GM21381 (cell line): Measurements from ENCODE around the gene NPAS3.

Experiments used
- ATAC-seq: cut with Tn5 transposase; IDR thresholded peaks from one replicate; pipeline ENCODE4 v1.9.1; 2021; ENCODE audit warnings: mild to moderate bottlenecking, moderate library complexity; ENCODE audit not compliant: unreplicated experiment

NPAS3 gene

DNA sequence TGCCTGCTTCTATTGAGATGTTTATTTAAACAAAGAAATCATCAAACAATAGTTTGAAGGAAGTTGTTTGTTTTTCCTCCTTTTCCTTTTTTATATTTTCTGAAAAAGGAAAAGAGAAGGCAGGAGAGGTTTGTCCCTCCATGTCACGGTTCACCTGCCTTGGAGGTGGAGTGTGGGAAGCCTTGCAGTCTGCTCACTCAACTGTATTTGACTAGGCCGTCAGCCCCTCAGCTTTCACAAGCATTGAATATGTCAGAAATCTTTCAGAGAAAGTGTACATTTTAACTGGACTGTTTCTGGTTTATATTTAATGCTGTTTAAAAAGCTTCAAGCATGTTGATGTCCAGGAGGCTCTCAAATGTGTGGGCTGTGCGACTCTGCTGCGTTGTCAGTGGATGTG, 370.4 kb downstream of the NPAS3 start:
- no peak for ATAC-seq

- ATAC-seq: no peak
Measured at GRCh38 chr14:33315217-33315616, 376.5 kb downstream of the NPAS3 start.

DNA sequence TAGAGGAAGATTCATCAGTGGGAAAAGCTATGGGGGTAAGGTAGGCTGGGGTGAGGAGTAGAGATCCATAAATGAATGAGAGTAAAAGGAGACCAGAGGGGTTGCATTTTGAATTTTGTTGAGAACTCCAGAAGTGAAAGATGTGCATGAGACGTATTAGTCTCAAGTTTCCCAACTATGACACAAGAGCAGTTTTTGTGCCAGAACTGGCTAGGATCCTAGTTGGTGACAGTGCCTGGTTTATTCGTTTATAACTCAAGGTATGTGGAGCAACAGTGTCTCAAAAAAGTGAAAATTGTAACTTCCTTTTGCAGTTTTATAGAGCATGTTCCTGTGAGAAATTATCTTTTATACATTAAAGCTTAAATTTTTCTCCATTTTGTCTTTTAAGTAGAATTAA, 377.0 kb downstream of the NPAS3 start:
- no peak for ATAC-seq

DNA sequence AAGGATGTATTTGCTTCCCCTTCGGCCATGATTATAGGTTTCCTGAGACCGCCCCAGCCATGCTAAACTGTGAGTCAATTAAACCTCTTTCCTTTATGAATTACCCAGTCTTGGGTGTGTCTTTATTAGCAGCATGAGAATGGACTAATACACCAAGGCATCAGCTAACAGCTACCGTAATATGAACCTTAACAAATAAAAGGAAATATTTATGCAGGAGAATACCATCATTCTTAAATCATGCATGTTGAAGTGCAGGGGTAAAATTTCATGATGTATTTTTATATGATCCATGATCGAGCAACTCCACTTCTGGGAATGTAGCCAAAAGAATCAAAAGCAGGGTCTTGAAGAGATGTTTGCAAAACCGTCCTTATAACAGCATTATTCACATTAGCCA, 379.0 kb downstream of the NPAS3 start:
- no peak for ATAC-seq

DNA sequence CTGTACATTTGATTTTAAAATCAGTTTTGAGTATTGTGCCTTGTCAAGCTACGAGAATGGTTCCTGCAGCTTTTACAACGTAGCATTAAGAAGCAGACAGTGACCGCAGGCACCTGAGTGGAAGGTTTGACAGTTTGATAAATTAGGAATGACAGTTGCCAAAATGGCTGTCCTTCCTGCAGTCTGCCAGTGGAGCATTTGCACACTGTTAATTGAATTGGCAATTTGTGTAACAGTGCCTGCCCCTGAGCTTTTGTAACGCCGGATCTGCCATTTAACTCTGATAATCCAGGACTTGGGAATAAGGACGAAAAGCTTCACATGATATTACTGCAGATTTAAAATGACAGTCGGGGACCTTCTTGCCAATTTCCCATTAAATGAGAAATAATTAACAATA, 385.3 kb downstream of the NPAS3 start:
- no peak for ATAC-seq

DNA sequence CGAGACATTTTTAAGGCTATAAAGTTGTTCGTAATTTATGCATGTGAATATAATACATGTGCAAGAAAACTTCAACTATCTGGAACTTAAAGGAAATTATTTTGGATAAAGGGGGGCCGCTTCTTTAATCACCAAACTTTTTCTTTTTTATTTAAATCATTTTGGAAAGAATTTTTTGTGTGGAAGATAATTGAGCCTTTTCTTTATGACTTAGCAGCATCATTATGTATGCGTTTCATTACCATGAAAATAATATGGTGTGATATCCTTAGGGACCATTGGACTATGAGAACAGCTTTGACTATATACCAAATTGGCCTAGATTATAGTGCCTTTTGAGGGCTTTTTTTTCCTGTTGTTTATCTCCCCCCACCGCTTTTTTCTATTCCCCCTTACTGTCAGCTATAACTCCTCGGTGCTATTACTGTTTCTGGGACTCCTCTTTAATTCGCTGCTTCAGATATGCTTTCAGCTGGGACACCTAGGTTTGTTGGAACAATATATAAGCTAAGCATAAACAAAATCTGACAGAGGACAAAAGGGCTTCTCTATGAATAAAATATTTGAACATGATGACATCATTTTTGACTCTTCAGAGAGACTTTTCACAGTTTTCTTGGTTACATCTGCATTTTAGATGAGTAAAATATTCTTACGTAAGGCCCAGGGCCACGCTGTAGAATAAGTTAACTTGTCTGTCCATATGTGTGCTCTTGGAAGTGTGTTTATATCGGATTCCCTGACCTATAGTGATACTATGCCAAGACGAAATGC, 392.7 kb downstream of the NPAS3 start:
- ATAC-seq: no peak

GRCh38 chr14:33332497-33332896, 393.8 kb downstream of the NPAS3 start:
- no peak for ATAC-seq

GRCh38 chr14:33335366-33335765, 396.7 kb downstream of the NPAS3 start:
- no peak for ATAC-seq

DNA sequence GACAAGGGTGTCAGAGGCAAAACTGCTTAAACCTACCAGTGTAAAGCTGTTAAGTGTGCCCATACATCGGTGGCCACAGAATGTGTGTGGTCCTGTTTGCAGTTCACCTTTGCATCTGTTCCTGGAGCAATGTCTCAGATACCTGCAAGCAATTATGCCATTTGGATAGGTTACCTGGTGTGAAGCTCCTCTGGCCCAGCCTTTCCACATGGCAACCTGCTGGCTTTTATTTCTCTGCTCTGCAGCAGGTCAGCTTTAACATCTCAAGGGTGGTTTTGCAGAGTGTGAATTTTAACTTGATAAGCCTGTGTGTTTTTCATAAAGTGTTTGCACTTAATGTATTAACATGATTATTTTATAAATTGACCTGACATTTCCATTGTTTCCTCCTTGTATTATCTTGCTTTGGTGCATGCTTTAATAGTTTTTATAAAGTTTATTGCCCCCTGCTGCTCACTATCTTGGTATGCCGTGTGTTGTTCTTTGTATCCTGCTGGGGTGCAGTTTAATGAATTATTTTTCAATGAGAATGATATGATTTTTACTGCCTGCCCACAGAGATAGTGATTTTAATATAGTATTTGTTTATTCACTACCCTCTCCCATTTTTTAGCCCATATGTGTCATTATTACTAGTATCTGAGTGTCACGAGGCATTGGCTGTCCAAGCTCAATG, 403.8 kb downstream of the NPAS3 start:
- no peak for ATAC-seq

DNA sequence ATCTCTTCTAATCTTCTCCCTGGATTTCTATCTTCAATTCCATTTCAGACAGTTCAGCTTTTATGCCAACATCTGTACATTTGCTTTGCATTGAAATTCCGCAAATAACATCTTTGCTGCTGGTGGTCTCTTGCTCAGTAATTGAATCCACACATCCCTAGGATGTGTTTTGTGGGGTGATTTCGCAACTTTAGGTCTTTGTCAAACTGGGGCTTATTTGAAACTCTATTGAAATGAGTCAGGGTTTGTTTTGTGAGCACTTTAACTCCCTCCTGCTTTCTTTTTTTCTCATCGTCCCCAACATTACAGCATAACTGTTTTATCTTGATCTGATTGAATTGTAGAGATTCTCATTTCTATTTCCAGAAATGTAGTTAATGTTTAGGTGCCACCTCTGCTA, 404.3 kb downstream of the NPAS3 start:
- no peak for ATAC-seq

GRCh38 chr14:33347796-33348195, 409.1 kb downstream of the NPAS3 start:
- no peak for ATAC-seq

DNA sequence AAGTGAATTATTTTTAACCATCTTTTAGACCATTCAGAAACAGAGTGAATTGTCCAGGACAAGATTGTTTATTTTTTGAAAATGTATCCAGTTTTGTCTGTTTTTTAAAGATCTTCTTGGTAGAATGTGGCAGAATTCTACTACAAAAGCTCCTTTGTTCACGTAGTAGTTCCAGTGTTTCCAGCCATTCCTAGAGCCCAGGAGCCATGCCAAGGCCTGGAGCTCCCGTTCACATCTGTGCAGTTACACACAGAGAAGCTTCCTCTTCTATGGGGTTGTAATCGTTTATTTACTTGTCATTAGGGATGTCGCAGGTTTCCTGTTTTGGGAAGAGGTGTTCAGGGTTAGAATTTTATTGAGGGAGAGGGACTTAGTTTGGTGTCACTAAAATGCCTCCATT, 409.8 kb downstream of the NPAS3 start:
- no peak for ATAC-seq

GRCh38 chr14:33349871-33350270, 411.2 kb downstream of the NPAS3 start:
- ATAC-seq: no peak

DNA sequence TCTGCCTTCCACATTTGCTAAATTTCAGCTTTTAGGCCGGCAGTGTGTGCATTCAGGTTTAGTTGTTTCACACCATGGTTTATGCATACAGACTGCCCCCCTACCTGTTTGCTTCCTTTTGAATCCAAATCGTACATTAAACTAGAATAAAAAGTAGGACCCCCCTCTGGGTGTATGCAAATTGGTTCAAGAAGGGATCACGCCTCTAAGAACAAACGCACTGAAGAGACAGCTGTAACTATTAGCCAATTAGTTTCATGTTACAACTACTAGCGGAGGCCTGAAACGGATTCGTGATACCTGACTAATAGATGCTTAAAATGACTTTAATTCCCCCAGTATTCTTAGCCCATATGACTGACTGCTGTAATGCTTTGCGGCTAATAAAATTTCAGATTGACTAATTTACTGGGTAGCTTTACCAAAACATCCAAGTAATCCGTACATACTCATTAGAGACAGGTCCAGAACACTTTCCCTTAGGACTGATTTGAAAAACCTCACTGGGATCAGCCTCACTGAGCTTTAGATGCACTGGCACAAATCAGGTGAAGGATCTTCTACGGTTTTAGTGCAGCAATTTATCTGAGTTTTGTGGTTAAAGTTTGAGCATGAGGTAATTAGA, 411.8 kb downstream of the NPAS3 start:
- ATAC-seq: no peak

DNA sequence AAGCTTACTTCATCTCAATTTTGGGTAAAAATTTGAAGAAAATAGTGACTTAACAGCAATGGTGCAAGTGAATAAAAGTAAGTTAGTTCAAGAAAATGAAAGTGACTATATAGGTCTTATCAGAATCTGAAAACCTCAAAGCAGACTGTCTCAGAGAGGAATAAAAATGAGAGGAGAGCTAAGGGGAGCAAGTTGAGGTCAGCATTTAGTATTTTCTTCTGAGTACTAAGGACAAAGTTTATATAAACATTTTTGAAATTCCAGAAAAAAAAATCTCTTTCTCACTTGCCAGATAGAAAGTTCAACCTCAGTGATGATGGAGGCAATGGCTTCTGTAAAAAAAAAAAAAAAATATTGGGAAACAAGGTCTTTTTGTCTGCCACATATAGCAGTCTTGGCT, 414.1 kb downstream of the NPAS3 start:
- ATAC-seq: no peak

GRCh38 chr14:33356181-33356580, 417.5 kb downstream of the NPAS3 start:
- no peak for ATAC-seq

DNA sequence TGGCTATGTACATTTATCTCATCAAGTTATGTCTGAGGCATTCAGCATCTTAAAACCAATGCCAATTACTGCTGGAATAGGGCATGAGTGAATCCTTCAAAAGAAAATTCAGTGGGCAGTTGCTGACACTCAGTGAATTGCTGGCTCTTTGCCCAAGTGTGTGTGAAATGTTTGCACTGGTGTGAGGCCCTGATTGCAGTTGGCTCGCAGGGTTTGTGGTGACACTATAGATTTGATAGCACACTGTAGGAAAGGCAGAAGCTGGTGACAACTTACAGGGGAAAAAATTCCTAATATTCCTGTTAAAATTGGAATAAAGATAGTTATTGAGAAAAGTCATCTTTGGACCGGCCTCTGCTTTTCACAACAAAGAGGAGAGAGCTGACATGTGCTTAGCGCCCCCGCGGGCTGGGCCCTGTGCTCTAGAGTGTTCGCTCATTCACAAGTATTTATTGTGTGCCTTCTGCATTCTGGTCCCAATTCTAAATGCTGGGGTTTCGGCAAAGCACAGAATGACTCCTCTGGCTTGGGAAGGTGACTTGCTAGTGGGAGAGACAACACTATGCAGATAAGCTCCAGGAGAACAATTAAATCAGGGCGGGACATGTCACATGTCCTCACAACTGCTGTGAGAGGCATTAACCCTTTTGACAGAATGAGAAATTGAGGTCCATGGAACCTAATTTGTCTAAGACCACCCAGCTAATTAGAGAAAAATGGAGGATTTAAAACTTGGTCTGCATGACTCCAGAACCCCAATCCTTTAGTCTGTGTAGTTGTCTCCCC, 418.7 kb downstream of the NPAS3 start:
- ATAC-seq: no peak

GRCh38 chr14:33359288-33359881, 420.7 kb downstream of the NPAS3 start:
- ATAC-seq: no peak

DNA sequence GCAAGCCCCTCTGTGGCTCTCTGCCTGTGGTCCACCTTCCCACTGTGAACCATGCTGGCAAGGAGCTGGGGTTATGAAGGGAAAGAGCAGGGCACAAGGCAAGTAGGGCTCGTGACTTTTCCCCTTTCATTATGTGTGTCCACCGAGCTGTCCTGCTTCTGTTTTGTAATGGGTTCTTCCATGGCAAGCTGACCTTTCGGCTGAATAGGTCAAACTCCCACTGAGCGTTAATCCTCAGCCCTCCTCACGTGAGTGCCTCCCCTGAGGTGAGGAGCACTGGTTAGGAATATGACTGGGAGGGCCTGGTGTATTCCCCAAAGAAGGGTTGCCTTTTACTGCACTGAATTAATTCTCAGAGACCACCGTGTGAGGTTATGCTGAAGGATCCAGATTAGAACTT, 424.3 kb downstream of the NPAS3 start:
- ATAC-seq: no peak

- ATAC-seq: no peak
Measured at GRCh38 chr14:33363682-33364081, 425.0 kb downstream of the NPAS3 start.

DNA sequence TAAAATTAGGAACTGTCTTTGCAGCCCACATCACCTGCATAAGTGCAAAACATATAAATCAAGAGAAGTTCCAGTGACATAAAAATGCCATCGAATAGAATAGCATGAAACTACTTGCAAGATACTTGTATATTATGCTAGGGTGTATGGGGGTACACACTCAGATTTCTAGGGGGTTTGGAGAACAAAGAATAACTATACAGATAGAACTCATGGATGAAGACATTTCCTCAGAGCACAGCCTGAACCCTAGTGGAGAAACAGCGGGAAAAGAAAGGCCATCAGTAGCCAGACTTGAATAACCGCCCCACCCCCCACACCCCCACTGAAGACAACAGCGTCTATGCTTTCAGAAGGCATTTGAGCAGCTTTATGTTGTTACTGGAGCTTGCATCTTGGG, 425.8 kb downstream of the NPAS3 start:
- no peak for ATAC-seq
